ENCODE measurements around the gene PLSCR2.
A peak's percentile ranks its signal among the peaks of the same experiment; 100 is the strongest.
"Not testable (repeated sequence)": the region's sequence is repeated elsewhere in the genome, so short reads cannot be mapped to it uniquely, and the experiment has no call there.

Gene PLSCR2

GRCh38 chr3:146485297-146485696 is 15.9 kb upstream of the PLSCR2 start:
- no peak for DNase-seq (ENCODE audit: low read depth)

DNA sequence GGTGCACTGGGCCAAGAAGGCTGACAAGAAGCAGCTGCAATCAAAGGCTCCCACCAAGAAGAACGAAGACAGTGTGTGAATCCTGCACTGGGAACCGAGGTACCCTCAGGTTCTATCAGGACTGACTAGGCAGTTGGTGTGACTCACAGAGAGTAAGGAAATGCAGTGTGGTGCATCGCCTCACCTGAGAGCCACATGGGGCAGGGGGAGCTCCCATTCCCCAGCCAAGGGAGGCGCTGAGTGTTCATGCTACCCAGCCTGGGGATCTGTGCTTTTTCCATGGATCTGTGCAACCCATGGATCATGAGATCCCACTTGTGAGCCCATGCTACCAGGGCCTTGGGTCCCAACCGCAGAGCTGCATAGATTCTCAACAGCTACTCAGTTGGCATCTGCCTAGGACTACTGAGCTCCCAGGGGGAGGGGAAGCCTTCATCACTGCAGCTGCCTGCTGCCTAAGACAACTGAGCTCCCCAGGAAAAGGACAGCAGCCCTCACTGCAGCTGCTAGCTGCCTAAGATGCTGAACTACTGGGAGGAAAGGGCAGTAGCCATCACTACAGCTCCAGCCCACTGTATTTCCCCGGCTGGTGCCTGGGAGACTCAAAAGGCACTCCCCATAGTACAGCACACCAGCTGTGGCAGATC is 6.9 kb upstream of the PLSCR2 start:
- DNase-seq (ENCODE audit: low read depth), result no peak

DNA sequence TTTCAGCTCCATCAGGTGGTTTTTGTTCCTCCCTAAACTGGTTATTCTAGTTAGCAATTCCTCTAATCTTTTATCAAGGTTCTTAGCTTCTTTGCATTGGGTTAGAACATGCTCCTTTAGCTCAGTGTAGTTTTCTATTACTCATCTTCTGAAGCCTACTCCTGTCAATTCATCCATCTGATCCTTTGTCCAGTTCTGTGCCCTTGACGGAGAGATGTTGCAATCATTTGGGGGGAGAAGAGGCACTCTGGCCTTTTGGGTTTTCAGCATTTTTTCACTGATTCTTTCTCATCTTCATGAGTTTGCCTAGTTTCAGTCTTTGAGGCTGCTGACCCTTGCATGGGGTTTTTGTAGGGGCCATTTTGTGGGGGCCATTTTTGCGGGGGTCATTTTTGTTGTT is 5.6 kb upstream of the PLSCR2 start:
- DNase-seq (ENCODE audit: low read depth), result not testable (repeated sequence)

DNA sequence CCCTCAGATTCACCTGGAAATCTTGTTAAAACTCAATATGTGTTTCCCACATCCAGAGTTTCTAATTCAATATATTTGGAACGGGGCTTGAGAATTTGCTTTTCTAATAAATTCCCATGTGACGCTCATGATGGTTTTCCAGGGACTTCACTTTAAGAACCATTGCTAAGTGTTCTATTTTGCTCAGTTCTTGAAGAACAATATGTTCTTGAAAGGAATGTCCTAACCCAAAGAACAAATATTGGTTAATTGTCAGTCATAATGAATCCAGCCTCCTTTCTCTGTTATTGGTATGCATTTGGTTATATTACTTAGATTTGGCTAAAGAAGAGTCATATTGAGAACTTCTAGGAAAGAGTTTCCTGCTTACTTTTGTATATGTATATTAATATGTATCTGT is 4.4 kb upstream of the PLSCR2 start:
- DNase-seq (ENCODE audit: low read depth), result peak; percentile 68

- no peak for DNase-seq (ENCODE audit: low read depth)
Observed at GRCh38 chr3:146472611-146473010, 3.2 kb upstream of the PLSCR2 start.

DNA sequence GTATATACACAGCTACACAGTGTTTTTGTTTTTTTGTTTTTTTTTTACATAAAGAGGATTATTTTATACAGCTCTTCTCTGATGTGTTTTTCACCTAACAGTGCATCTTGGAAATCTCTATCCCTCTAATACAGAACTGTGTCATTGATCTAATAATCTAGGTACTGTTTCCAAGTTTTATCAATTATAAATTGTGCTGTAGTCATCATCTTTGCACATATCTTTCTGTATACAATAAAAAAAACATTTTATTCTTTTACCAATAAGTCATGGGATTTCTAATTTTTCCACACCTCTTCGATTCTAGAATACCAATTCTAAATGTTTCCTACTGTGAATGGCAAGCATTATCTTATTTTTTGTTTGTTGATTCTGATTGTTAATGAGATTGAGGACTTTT is 1.7 kb upstream of the PLSCR2 start:
- DNase-seq (ENCODE audit: low read depth), result no peak

- no peak for DNase-seq (ENCODE audit: low read depth)
Observed at GRCh38 chr3:146470425-146470990, 1.1 kb upstream of the PLSCR2 start.

- peak; percentile 79 for DNase-seq (ENCODE audit: low read depth)
Observed at GRCh38 chr3:146468671-146469149, 651 bp downstream of the PLSCR2 start.

GRCh38 chr3:146468234-146468633 is 1.1 kb downstream of the PLSCR2 start:
- DNase-seq (ENCODE audit: low read depth), result no peak

DNA sequence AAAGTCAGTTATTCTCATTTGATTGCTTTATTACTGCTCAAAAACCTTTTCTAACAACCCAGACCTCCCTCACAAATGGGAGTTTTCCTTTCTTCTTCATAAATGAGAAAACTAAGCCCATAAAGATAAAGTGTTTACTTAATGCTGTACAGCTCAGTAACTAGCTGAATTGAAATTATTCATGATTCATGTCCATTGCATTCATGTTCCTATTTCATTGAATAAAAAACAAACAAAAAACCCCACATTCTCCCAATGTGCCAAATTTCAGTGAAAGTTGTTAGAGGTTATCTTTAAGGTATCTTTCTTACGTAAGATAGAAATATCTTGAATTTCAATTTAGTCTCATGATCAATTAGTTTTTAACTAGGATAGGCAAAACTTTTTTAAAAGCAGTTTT is 2.8 kb downstream of the PLSCR2 start:
- peak; percentile 64 for DNase-seq (ENCODE audit: low read depth)

GRCh38 chr3:146465693-146466465 is 3.5 kb downstream of the PLSCR2 start:
- DNase-seq (ENCODE audit: low read depth), result peak; percentile 50

- no peak for DNase-seq (ENCODE audit: low read depth)
Observed at GRCh38 chr3:146464783-146465182, 4.6 kb downstream of the PLSCR2 start.

- peak; percentile 62 for DNase-seq (ENCODE audit: low read depth)
Observed at GRCh38 chr3:146464005-146464595, 5.3 kb downstream of the PLSCR2 start.

DNA sequence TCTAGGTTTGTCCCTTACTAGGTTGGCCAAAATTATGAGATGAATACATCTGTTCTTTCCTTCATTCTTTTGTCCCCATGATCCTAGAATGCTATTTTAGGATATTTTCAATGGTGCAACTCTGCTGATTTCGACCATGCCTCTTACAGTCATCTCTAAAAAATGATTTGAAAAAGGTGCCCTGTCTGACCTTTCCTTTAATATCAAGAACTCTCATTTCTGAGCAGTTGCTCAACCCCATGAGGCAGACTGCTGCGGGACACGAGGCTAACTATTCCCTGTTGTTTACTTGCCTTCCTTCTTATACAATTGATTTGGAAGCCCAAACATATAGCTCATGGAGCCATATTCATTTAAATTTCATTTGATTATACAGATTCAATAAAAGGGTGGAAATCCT is 14.6 kb downstream of the PLSCR2 start:
- DNase-seq (ENCODE audit: low read depth), result peak; percentile 54

DNA sequence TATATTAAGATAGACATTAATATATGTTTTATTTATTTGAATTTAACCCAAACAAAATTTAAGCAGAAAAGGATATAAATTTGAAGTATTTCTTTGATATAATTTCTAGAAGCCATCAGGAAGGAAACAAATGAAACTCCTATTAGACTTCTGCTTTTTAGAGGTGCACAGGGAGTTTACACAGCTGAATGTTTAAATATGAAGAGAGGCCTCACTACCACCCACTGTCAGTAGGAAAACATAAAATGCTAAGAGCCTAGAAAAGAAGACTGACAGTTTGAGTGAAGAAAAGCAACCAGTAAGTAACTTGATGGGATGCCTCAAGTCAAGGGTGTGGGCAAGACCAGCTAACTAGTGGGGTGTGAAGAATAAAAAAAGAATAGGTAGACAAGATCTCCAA is 19.7 kb downstream of the PLSCR2 start:
- no peak for DNase-seq (ENCODE audit: low read depth)

- DNase-seq (ENCODE audit: low read depth), result no peak
Observed at GRCh38 chr3:146449076-146449475, 20.3 kb downstream of the PLSCR2 start.

DNA sequence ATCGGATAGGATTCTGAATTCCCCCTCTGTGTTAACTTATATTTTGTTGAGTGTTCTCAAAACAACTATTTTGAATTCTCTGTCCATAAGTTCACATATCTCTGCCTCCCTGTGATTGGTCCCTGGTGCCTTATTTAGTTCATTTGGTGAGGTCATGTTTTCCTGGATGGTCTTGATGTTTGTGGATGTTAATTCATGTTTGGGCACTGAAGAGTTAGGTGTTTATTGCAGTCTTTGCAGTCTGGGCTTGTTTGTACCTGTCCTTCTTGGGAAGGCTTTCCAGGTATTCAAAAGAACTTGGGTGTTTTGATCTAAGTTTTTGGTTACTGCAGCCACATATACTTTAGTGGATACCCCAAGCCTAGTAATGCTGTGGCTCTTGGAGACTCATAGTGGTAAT is 23.3 kb downstream of the PLSCR2 start:
- DNase-seq (ENCODE audit: low read depth), result no peak

- DNase-seq (ENCODE audit: low read depth), result not testable (repeated sequence)
Observed at GRCh38 chr3:146440310-146440709, 29.1 kb downstream of the PLSCR2 start.

- no peak for DNase-seq (ENCODE audit: low read depth)
Observed at GRCh38 chr3:146432066-146432465, 37.3 kb downstream of the PLSCR2 start.

- peak; percentile 82 for DNase-seq (ENCODE audit: low read depth)
Observed at GRCh38 chr3:146431240-146431639, 38.1 kb downstream of the PLSCR2 start.

- DNase-seq (ENCODE audit: low read depth), result no peak
Observed at GRCh38 chr3:146425341-146425740, 44.0 kb downstream of the PLSCR2 start.

DNA sequence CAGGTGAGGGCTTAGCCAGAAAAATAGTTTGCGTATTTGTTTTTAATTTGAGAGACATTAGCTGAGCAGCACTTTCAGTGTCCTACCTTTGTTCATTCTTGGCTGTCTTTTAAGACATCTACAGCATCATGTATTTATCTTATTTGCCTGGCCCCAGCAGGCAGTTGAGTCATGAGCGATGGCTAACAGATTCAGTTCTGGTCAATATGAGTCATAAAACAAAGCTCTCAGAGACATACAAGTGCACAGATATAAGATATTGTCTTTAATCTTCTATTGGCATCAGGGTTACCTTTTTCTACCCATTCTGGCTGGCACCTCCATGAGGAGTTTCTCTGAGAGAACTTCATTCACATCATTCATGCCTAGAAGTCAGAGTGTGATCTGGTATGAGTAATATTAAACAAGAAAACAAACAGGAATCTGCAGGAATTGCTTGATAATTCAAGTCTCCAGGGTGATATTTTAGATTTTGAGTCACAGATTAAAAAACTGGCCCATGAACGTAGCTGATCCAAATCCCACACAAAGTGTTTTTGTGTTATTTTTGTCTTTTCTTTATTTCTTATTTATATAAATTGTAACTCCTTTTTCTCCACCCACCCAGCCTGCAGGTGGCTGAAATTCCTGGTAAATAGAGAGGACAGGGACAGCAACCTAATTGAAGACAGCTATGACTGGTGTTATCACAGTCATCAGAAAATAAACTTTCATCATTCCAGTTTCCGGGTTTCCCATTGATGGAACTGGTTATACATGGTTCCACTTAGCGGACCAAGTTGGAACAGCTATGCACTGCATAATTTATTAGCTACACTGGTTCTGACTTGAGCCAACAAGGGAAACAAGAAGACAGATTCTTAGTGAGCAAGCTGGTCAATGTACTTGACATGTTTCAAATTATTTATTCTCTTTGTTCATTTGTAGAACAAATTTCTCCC is 47.3 kb downstream of the PLSCR2 start:
- peak; percentile 94 for DNase-seq (ENCODE audit: low read depth)

All from iris pigment epithelial cell (primary cell).